Karpas-422 (cell line): ENCODE measurements around the gene ZMYND11. TPM values are rescaled to one million over a fixed set of nuclear protein-coding genes. Genes with fewer than 3 reads are reported as not detected.
A peak's percentile ranks its signal among the peaks of the same experiment; 100 is the strongest.

Experiments used
- DNase-seq: peaks from one replicate; pipeline ENCODE4 v3.0.0-alpha.2; 2015
- H2AFZ ChIP-seq: fragments of 200-600 bp; sonication (generic); 2 replicates; pipeline ENCODE4 v1.6.1; 2014; ENCODE audit warnings: antibody characterized with exemption, low read length, mixed read lengths
- H3K27ac ChIP-seq: fragments of 200-600 bp; sonication (generic); 2 replicates; pipeline ENCODE4 v1.5.1; 2014; ENCODE audit warnings: mild to moderate bottlenecking, low read length, moderate library complexity
- H3K27me3 ChIP-seq: fragments of 200-600 bp; sonication (generic); 2 replicates; pipeline ENCODE4 v1.6.1; 2014; ENCODE audit warnings: low read length, mixed read lengths
- H3K36me3 ChIP-seq: fragments of 200-600 bp; sonication (generic); 2 replicates; pipeline ENCODE4 v1.6.1; 2014; ENCODE audit warnings: low read length, mixed read lengths; ENCODE audit not compliant: insufficient read depth
- H3K4me1 ChIP-seq: fragments of 200-600 bp; sonication (generic); 2 replicates; pipeline ENCODE4 v1.6.1; 2014; ENCODE audit warnings: mild to moderate bottlenecking, low read length, mixed read lengths
- H3K4me2 ChIP-seq: fragments of 200-600 bp; sonication (generic); 2 replicates; pipeline ENCODE4 v1.6.1; 2014; ENCODE audit warnings: low read length, low read depth, mild to moderate bottlenecking; ENCODE audit not compliant: poor library complexity, severe bottlenecking
- H3K4me3 ChIP-seq: fragments of 200-600 bp; sonication (generic); 2 replicates; pipeline ENCODE4 v1.5.1; 2014; ENCODE audit warnings: mild to moderate bottlenecking, antibody characterized with exemption, low read length, mixed read lengths
- H3K79me2 ChIP-seq: fragments of 200-600 bp; sonication (generic); 2 replicates; pipeline ENCODE4 v1.6.1; 2014; ENCODE audit warnings: mild to moderate bottlenecking, low read length, mixed read lengths
- H3K9ac ChIP-seq: fragments of 200-600 bp; sonication (generic); 2 replicates; pipeline ENCODE4 v1.6.0; 2014; ENCODE audit warnings: low read length
- H3K9me2 ChIP-seq: fragments of 200-600 bp; sonication (generic), shearing (Covaris generic); replicated peaks from 2 replicates; pipeline ENCODE4 v1.6.0; 2014; ENCODE audit warnings: mild to moderate bottlenecking, low read length, moderate library complexity; ENCODE audit not compliant: insufficient read depth
- H3K9me3 ChIP-seq: fragments of 300-700, 200-600 bp; sonication (generic); 2 replicates; pipeline ENCODE4 v1.6.1; 2014; ENCODE audit warnings: low read length, mixed read lengths
- H4K20me1 ChIP-seq: fragments of 200-600 bp; sonication (generic); 2 replicates; pipeline ENCODE4 v1.6.1; 2014; ENCODE audit warnings: mild to moderate bottlenecking, antibody characterized with exemption, low read length, low read depth; ENCODE audit not compliant: insufficient read depth
- total RNA-seq: library from RNA; depleted of rRNA; stranded (reverse); fragments of >200 nt; shearing (Covaris generic); gene quantifications from 2 replicates; pipeline ENCODE4 v1.2.3, GENCODE V29; 2014; ENCODE audit warnings: low replicate concordance

Gene ZMYND11
- total RNA-seq, 1 experiment from 2014 or later: 8.3 TPM

DNA sequence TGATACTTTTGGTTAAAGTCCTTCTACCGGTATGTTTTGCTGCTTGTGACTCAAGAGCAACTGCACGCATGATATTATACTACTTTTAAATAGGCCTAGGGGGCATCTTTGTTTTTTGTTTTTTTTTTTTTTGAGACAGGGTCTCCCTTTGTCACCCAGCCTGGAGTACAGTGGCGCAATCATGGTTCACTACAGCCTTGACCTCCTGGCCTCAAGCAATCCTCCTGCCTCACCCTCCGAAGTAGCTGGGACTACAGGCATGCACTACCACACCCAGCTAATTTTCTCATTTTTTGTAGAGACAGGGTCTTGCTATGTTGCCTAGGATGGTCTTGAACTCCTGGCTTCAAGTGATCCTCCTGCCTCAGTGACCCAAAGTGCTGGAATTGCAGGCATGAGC, 80.2 kb downstream of the ZMYND11 start:
- Histone ChIP-seq H3K36me3 (no peaks in the 10 kb centered on the region), H3K27ac (no peak overlapping the region), H3K4me2 (no peak overlapping the region), H3K9me3 (no peaks in the 10 kb centered on the region), H3K9ac (no peak overlapping the region), H4K20me1 (no peaks in the 10 kb centered on the region), H3K27me3 (no peaks in the 10 kb centered on the region), H3K9me2 (no peaks in the 10 kb centered on the region), H3K4me3 (no peak overlapping the region), H3K79me2 (no peaks in the 10 kb centered on the region), H3K4me1 (no peaks in the 10 kb centered on the region), H2AFZ (no peak overlapping the region)
- DNase-seq: no peak

DNA sequence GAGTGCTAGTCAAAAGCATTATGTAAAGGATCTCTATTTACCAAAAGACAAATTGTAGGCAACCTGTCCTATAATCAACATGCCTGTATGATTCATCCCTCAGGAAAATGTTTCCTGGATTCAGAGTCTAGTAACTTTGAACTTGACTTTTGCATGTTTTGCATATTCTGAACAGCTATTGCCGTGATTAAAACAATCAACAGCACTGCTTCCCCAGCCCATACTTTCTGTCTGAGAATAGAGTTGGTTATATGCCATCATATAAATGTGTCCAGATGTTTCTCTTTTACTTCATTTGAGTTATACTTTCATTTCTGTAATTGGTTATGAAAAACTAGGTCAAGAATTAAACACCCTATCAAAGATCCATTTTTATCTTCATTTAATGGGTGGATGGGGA, 83.5 kb downstream of the ZMYND11 start:
- Histone ChIP-seq H3K27me3 (no peaks in the 10 kb centered on the region), H3K27ac (no peak overlapping the region), H3K4me3 (no peak overlapping the region), H3K36me3 (no peaks in the 10 kb centered on the region), H3K4me2 (no peak overlapping the region), H4K20me1 (no peaks in the 10 kb centered on the region), H3K4me1 (no peaks in the 10 kb centered on the region), H3K79me2 (no peaks in the 10 kb centered on the region), H3K9me2 (no peaks in the 10 kb centered on the region), H2AFZ (no peak overlapping the region), H3K9me3 (no peaks in the 10 kb centered on the region), H3K9ac (no peak overlapping the region)
- no peak for DNase-seq

- no peak overlapping the region for H3K9ac ChIP-seq
Observed at GRCh38 chr10:219731-220472, 84.6 kb downstream of the ZMYND11 start.

DNA sequence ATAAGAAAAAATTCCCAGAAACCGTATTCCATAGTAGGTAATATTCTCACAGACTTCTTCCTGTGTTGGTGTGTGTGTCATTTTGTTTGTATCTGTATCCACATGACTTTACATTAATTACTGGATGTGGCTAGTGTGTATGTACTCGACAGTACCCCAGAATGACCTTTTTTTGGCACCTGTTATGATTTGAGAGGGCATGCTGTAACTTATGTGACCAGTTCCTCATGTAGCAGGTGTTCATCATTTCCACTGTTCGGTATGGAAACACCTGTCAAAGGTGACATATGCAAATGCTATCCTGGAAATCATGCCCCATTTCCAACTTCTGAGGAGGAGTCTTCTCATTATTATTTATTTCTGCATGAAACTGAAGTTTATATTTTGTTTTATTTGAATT, 89.3 kb downstream of the ZMYND11 start:
- no peak overlapping the region for H3K9ac ChIP-seq

More at GRCh38 chr10:219731-220472, 84.6 kb downstream of the ZMYND11 start:
- no peaks in the 10 kb centered on the region for H3K4me1 ChIP-seq
- no peak overlapping the region for H3K4me2 ChIP-seq
- H2AFZ ChIP-seq: no peak overlapping the region
- no peaks in the 10 kb centered on the region for H4K20me1 ChIP-seq
- no peak for DNase-seq
- H3K4me3 ChIP-seq: no peak overlapping the region
- no peak overlapping the region for H3K27ac ChIP-seq
- H3K27me3 ChIP-seq: no peaks in the 10 kb centered on the region
- no peaks in the 10 kb centered on the region for H3K79me2 ChIP-seq
- H3K9me3 ChIP-seq: no peaks in the 10 kb centered on the region
- H3K36me3 ChIP-seq: no peaks in the 10 kb centered on the region
- H3K9me2 ChIP-seq: no peaks in the 10 kb centered on the region

GRCh38 chr10:226018-226417, 90.8 kb downstream of the ZMYND11 start:
- H3K9ac ChIP-seq: no peak overlapping the region
- H3K27me3 ChIP-seq: no peaks in the 10 kb centered on the region
- H3K36me3 ChIP-seq: no peaks in the 10 kb centered on the region
- no peaks in the 10 kb centered on the region for H3K79me2 ChIP-seq
- no peaks in the 10 kb centered on the region for H3K9me3 ChIP-seq
- no peaks in the 10 kb centered on the region for H4K20me1 ChIP-seq
- H3K9me2 ChIP-seq: no peaks in the 10 kb centered on the region
- no peak overlapping the region for H3K4me3 ChIP-seq
- no peak overlapping the region for H3K4me2 ChIP-seq
- DNase-seq: no peak
- H3K27ac ChIP-seq: no peak overlapping the region
- H2AFZ ChIP-seq: no peak overlapping the region
- H3K4me1 ChIP-seq: no peaks in the 10 kb centered on the region

More for the DNA sequence above, 89.3 kb downstream of the ZMYND11 start:
- Histone ChIP-seq H3K4me1 (no peaks in the 10 kb centered on the region), H3K9me3 (no peaks in the 10 kb centered on the region), H2AFZ (no peak overlapping the region), H3K27ac (no peak overlapping the region), H3K79me2 (no peaks in the 10 kb centered on the region), H3K4me2 (no peak overlapping the region), H3K4me3 (no peak overlapping the region), H3K36me3 (no peaks in the 10 kb centered on the region), H3K27me3 (no peaks in the 10 kb centered on the region), H3K9me2 (no peaks in the 10 kb centered on the region), H4K20me1 (no peaks in the 10 kb centered on the region)
- DNase-seq: peak; percentile 44

DNA sequence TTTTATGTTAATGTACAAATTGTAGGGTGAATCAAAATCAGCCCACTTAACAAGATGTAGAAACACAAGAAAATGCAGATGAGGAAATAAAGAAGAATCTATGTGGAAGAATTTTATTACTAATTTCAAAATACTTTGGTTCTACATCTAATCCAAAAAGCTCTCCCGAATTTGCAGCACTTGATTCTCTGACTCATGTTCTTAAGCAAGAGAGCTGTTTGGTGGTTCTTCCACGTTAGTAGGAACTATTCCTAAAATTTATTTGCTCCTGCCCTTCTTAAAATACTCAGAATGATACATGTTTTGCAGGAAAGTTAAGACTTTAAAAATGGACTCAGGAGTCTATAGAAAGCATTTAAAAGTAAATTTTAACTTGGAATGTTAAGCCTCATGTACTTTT, 91.8 kb downstream of the ZMYND11 start:
- no peak overlapping the region for H3K27ac ChIP-seq

GRCh38 chr10:228366-228765, 93.1 kb downstream of the ZMYND11 start:
- Histone ChIP-seq H3K27ac (no peak overlapping the region), H3K9me2 (no peaks in the 10 kb centered on the region), H2AFZ (no peak overlapping the region), H3K9me3 (no peaks in the 10 kb centered on the region), H3K36me3 (no peaks in the 10 kb centered on the region), H3K4me1 (peaks cover 3% of the 10 kb centered on the region), H3K79me2 (no peaks in the 10 kb centered on the region), H3K9ac (no peak overlapping the region), H4K20me1 (no peaks in the 10 kb centered on the region), H3K4me3 (no peak overlapping the region), H3K27me3 (no peaks in the 10 kb centered on the region), H3K4me2 (no peak overlapping the region)
- no peak for DNase-seq

More for the DNA sequence above, 91.8 kb downstream of the ZMYND11 start:
- Histone ChIP-seq H3K79me2 (no peaks in the 10 kb centered on the region), H3K36me3 (no peaks in the 10 kb centered on the region), H3K4me3 (no peak overlapping the region), H4K20me1 (no peaks in the 10 kb centered on the region), H3K9ac (no peak overlapping the region), H3K27me3 (no peaks in the 10 kb centered on the region), H3K9me3 (no peaks in the 10 kb centered on the region), H3K4me1 (no peaks in the 10 kb centered on the region), H2AFZ (no peak overlapping the region), H3K9me2 (no peaks in the 10 kb centered on the region), H3K4me2 (no peak overlapping the region)
- no peak for DNase-seq

GRCh38 chr10:230758-231157, 95.5 kb downstream of the ZMYND11 start:
- no peaks in the 10 kb centered on the region for H3K79me2 ChIP-seq
- H3K9ac ChIP-seq: no peak overlapping the region
- H3K4me1 ChIP-seq: peaks cover 27% of the 10 kb centered on the region
- no peak overlapping the region for H3K4me2 ChIP-seq
- no peaks in the 10 kb centered on the region for H3K36me3 ChIP-seq
- no peaks in the 10 kb centered on the region for H4K20me1 ChIP-seq
- H3K27me3 ChIP-seq: no peaks in the 10 kb centered on the region
- H3K9me3 ChIP-seq: no peaks in the 10 kb centered on the region
- H2AFZ ChIP-seq: no peak overlapping the region
- H3K4me3 ChIP-seq: no peak overlapping the region
- H3K9me2 ChIP-seq: no peaks in the 10 kb centered on the region
- DNase-seq: peak; percentile 61
- no peak overlapping the region for H3K27ac ChIP-seq
